Vagina (tissue), 2 donors: ENCODE measurements around the gene TEX22. TPM values are rescaled to one million over a fixed set of nuclear protein-coding genes. Genes with fewer than 3 reads are reported as not detected.

Experiments
- DNase-seq, 2 donors: peaks; one replicate each; pipeline ENCODE4 v3.0.0-alpha.2; 2017; ENCODE audit errors: extremely low spot score in 2 of 2
- H3K27ac ChIP-seq: fragments of 200-600 bp; sonication (generic); one replicate; pipeline ENCODE4 v1.5.1; 2019
- H3K27me3 ChIP-seq: fragments of 200-600 bp; sonication (generic); one replicate; pipeline ENCODE4 v1.5.1; 2019
- H3K36me3 ChIP-seq, 2 donors: fragments of 200-600 bp; sonication (generic); one replicate each; pipeline ENCODE4 v1.5.1; 2017 to 2019
- H3K4me1 ChIP-seq: fragments of 200-600 bp; sonication (generic); one replicate; pipeline ENCODE4 v1.5.1; 2019
- H3K4me3 ChIP-seq, 2 donors: fragments of 200-600 bp; sonication (generic); 1 replicate in 1 of 2; 2 replicates in 1 of 2; pipeline ENCODE4 v1.5.1; 2016 to 2019
- H3K9me3 ChIP-seq: fragments of 200-600 bp; sonication (generic); one replicate; pipeline ENCODE4 v1.5.1; 2019
- CTCF ChIP-seq, 3 experiments: fragments of 450-650 bp in 2 of 3; fragments of 200-600 bp in 1 of 3; sonication (generic) in 1 of 3; IDR thresholded peaks; one replicate each; pipeline ENCODE4 v1.5.1; 2017 to 2019; ENCODE audit warnings: antibody characterized with exemption in 3 of 3, mild to moderate bottlenecking in 2 of 3, moderate library complexity in 2 of 3
- POLR2A ChIP-seq, 2 donors: fragments of 450-650 bp; IDR thresholded peaks; one replicate each; pipeline ENCODE4 v1.6.1; 2017; ENCODE audit warnings: antibody characterized with exemption in 2 of 2, mild to moderate bottlenecking in 2 of 2, moderate library complexity in 2 of 2
- POLR2AphosphoS5 ChIP-seq, 2 donors: sonication (generic); formaldehyde crosslinking; IDR thresholded peaks; one replicate each; pipeline ENCODE4 v1.9.0; 2017; ENCODE audit warnings: antibody characterized with exemption in 2 of 2, mild to moderate bottlenecking in 2 of 2, low read depth in 1 of 2; ENCODE audit not compliant: insufficient read depth in 1 of 2
- intact Hi-C: fragments of 100-400 bp; cut with DNase I; formaldehyde crosslinking; loops from one replicate; pipeline ENCODE4 v1.15.1; 2023
- total RNA-seq: library from RNA; depleted of rRNA; stranded (reverse); fragments of >200 nt; gene quantifications from one replicate; pipeline ENCODE4 v1.2.3, GENCODE V29; 2016

Gene TEX22
- total RNA-seq, 1 donor from 2014 or later: not detected

- Histone ChIP-seq H3K4me3 (no peak overlapping the region), H3K27me3 (no peaks in the 10 kb centered on the region), H3K9me3 (no peaks in the 10 kb centered on the region), H3K36me3 (no peaks in the 10 kb centered on the region), H3K4me1 (peaks cover 35% of the 10 kb centered on the region), H3K27ac (no peak overlapping the region)
- intact Hi-C loops: no loop called here
- no peak for DNase-seq
- no peak for TF ChIP-seq CTCF (IDR thresholded peaks at IDR 0.05)
- no peak for TF ChIP-seq POLR2AphosphoS5 (IDR thresholded peaks at IDR 0.05; ENCODE audit: insufficient read depth in 1 of 2, low read depth in 1 of 2)
- no peak for TF ChIP-seq POLR2A (IDR thresholded peaks at IDR 0.05)
Measured at GRCh38 chr14:105423488-105424195, 25.3 kb downstream of the TEX22 start.

- no peaks in the 10 kb centered on the region for H3K27me3 ChIP-seq
- DNase-seq: no peak
- H3K27ac ChIP-seq: no peak overlapping the region
- intact Hi-C loops: no loop called here
- no peak overlapping the region for H3K4me3 ChIP-seq
- peaks cover 27% of the 10 kb centered on the region for H3K4me1 ChIP-seq
- TF ChIP-seq CTCF (IDR thresholded peaks at IDR 0.05): no peak
- no peak for TF ChIP-seq POLR2AphosphoS5 (IDR thresholded peaks at IDR 0.05; ENCODE audit: insufficient read depth in 1 of 2, low read depth in 1 of 2)
- TF ChIP-seq POLR2A (IDR thresholded peaks at IDR 0.05): no peak
- H3K9me3 ChIP-seq: no peaks in the 10 kb centered on the region
- no peaks in the 10 kb centered on the region for H3K36me3 ChIP-seq
Measured at GRCh38 chr14:105424861-105425260, 26.5 kb downstream of the TEX22 start.

- Histone ChIP-seq H3K27me3 (no peaks in the 10 kb centered on the region), H3K27ac (no peak overlapping the region), H3K4me3 (no peak overlapping the region), H3K9me3 (no peaks in the 10 kb centered on the region), H3K36me3 (no peaks in the 10 kb centered on the region), H3K4me1 (peaks cover 24% of the 10 kb centered on the region)
- intact Hi-C loops: no loop called here
- DNase-seq: no peak
- TF ChIP-seq POLR2AphosphoS5 (IDR thresholded peaks at IDR 0.05; ENCODE audit: insufficient read depth in 1 of 2, low read depth in 1 of 2) (no peak), CTCF (IDR thresholded peaks at IDR 0.05) (no peak), POLR2A (IDR thresholded peaks at IDR 0.05) (no peak)
Measured at GRCh38 chr14:105425823-105426247, 27.5 kb downstream of the TEX22 start.

GRCh38 chr14:105426416-105427130, 28.2 kb downstream of the TEX22 start:
- Histone ChIP-seq H3K4me1 (peaks cover 19% of the 10 kb centered on the region), H3K4me3 (no peak overlapping the region), H3K27ac (no peak overlapping the region), H3K27me3 (no peaks in the 10 kb centered on the region), H3K36me3 (no peaks in the 10 kb centered on the region), H3K9me3 (no peaks in the 10 kb centered on the region)
- intact Hi-C loops: no loop called here
- no peak for TF ChIP-seq POLR2AphosphoS5 (IDR thresholded peaks at IDR 0.05; ENCODE audit: insufficient read depth in 1 of 2, low read depth in 1 of 2)
- TF ChIP-seq CTCF (IDR thresholded peaks at IDR 0.05): no peak
- TF ChIP-seq POLR2A (IDR thresholded peaks at IDR 0.05): no peak
- DNase-seq: no peak

GRCh38 chr14:105427412-105427811, 29.1 kb downstream of the TEX22 start:
- Histone ChIP-seq H3K27me3 (no peaks in the 10 kb centered on the region), H3K4me3 (no peak overlapping the region), H3K9me3 (no peaks in the 10 kb centered on the region), H3K4me1 (peaks cover 10% of the 10 kb centered on the region), H3K36me3 (no peaks in the 10 kb centered on the region), H3K27ac (no peak overlapping the region)
- no peak for DNase-seq
- intact Hi-C loops: no loop called here
- TF ChIP-seq POLR2AphosphoS5 (IDR thresholded peaks at IDR 0.05; ENCODE audit: insufficient read depth in 1 of 2, low read depth in 1 of 2) (no peak), POLR2A (IDR thresholded peaks at IDR 0.05) (no peak), CTCF (IDR thresholded peaks at IDR 0.05) (no peak)
